GM18951 (cell line): ENCODE measurements around the gene ARID3C.

Experiments used
- POLR2A ChIP-seq: IDR thresholded peaks from 4 replicates; pipeline ENCODE4 v1.6.1; 2011; ENCODE audit warnings: mild to moderate bottlenecking; ENCODE audit not compliant: insufficient read length, insufficient read depth; ENCODE audit errors: extremely low read depth
- in situ Hi-C: fragments of 300-500 bp; cut with MboI; formaldehyde crosslinking; loops from one replicate; pipeline ENCODE4 v1.12.0; 2022; ENCODE audit warnings: low sequenced_read_pairs, mixed read lengths, inconsistent platforms; ENCODE audit not compliant: unreplicated experiment

Gene ARID3C

DNA sequence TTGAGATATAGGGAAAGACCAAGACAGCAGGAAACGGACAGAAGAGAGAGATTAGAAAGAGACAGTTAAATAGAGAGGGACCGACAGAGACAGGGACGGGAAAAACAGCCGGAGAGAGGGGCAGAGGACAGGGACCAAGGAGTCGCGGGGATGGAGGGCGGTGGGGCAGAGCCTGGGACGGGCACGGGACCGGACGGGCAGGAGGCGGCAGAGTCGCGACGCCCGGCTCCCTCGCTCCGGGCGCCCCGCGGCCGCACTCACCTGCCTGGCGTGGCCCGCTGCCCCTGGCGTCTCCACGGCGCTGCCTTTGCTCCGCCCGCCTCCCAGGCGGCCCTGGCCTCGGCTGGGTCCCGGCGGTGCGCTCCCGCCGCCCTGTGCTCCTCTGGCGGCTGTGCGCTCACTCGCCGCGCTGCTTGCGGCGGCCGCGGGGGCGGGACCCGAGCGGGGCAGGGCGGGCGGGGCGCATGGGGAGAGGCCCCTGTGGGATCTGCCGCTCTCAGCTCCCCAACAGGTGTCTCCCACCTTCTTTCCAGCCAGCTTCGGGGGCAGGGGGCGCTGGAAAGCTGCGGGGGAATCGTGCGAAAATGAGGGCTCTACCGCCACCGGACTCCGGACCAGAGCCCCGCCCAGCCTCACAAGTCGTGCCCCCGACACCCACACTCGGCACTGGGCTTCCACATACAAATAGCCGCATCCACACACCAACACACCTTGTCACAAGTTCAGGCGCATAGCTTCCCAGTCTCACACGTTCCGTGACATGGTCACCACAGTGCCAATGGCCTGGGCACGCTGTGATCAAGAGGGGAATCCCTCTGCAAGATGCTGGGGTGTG lies at the start of gene ARID3C:
Gene ARID3C, minus strand, starts transcription at position 411 of the 835 bp plus-strand sequence. CDS start 1,052 bp downstream, outside the sequence.
- no peak for TF ChIP-seq POLR2A
- in situ Hi-C loops, result no loop called here

GRCh38 chr9:34675869-34676268 lies 47.0 kb upstream of the ARID3C start:
- no peak for TF ChIP-seq POLR2A
- in situ Hi-C loops, result no loop called here

GRCh38 chr9:34675048-34675714 lies 46.3 kb upstream of the ARID3C start:
- in situ Hi-C loops, result no loop called here

GRCh38 chr9:34674440-34674839 lies 45.6 kb upstream of the ARID3C start:
- no peak for TF ChIP-seq POLR2A
- in situ Hi-C loops, result no loop called here

More at GRCh38 chr9:34675048-34675714, 46.3 kb upstream of the ARID3C start:
- no peak for TF ChIP-seq POLR2A

DNA sequence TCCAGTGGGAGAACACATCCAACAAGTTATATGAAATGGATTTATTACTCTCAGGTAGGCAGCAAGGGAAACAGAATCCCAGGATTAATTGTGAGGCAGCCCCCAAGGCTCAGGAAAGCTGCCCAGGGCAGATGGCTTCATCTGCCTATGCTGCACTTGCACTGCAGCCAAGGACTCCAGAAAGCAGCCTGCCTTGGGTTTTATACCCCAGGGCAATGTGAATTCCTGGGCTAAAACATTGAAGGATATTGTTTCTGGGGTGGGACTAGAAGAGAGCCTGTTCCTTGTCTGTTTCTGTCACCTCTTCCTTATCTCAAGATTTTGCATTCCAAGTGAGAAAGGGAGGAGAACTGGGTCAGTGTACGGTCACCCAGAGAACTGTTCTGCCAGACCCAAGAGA lies 42.4 kb upstream of the ARID3C start:
- in situ Hi-C loops, result no loop called here
- TF ChIP-seq POLR2A, result no peak

DNA sequence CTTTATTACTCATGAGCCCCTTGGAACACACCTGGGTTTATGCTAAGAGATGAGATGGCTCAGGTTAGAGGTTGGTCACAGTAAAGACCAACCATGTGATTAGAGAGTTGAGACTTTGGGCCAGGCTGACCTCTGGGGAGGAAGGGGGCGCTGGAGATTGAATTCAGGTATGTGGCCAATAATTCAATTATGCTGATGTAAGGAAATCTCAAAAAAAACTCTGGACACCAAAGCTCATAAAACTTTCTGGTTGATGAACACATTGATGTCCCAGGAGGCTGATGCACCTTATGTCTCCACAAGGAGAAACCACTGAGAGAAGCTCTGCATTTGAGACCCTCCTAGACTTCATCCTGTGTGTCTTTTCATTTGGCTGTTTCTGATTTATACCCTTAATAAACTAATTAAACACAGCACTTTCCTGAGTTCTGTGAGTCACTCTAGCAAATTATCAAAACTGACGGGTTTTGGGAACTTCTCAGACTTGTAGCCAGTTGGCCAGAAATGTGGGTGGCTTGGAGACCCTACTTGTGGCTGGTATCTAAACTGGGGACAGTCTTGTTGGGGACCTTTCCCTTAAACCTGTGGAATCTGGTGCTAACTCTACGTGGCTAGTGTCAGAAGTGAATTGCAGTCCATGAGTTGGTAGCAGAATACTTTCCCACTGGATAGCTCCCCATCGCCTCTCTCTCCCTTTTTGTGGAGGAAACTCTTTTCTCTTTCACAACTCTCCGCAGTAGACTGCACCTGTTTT lies 41.1 kb upstream of the ARID3C start:
- in situ Hi-C loops, result no loop called here
- no peak for TF ChIP-seq POLR2A

GRCh38 chr9:34665381-34666250 lies 36.8 kb upstream of the ARID3C start:
- TF ChIP-seq POLR2A, result peak; percentile 30
- in situ Hi-C loops, result no loop called here

DNA sequence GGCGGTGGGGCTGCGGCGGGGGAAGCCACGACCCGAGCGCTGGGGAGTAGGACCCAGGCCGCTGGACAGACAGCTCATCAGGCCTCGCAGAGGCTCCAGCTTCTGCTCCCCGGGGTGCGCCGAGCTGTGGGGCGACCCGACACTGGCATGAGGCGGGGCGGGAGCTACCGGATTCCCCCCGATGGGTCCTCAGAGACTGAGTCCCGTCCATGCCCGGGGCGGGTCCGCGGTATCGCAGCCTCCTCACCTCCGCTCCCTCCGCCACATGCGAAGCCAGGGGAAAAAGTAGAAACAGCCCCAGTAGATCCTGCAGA lies 36.2 kb upstream of the ARID3C start:
- in situ Hi-C loops, result no loop called here
- no peak for TF ChIP-seq POLR2A

DNA sequence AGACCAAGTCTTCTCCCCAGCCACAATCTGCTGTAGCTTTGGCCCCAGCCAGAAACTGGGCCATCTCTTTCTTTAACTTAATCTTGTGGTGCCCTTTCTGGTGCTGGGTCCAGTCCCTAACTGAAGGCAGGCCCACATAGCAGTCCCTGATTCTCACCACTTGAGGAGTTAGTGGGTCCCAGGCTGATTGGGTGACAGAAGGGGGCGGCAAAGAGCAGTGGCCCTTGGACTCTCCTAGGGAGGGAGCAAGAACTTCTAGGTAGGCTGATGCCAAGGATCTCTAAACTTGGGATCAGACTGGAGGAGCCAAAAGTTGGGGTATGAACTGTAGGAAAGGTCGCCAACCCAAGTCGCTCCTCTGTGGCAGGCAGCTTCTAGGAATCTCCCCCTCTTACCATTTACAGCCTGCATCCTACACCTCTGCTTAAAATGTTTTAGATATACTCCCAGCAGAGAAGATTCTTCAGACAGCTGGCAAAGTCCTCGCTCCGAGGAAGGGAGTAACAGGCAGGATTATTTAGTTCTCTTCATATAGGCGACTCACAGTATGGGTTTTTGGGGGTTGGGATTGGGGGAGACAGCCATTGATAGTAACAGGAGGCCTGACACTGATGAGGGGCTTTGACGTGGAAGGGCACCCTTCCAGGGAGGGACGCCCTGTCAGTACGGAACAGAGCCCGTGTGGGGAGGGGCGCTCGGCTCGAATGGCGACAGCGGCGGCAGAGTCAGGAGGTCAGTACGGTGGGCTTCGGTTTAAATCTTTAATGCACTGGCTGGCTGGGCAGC lies 35.6 kb upstream of the ARID3C start:
- in situ Hi-C loops, result no loop called here
- no peak for TF ChIP-seq POLR2A

GRCh38 chr9:34663303-34663605 lies 34.4 kb upstream of the ARID3C start:
- no peak for TF ChIP-seq POLR2A
- in situ Hi-C loops, result no loop called here

DNA sequence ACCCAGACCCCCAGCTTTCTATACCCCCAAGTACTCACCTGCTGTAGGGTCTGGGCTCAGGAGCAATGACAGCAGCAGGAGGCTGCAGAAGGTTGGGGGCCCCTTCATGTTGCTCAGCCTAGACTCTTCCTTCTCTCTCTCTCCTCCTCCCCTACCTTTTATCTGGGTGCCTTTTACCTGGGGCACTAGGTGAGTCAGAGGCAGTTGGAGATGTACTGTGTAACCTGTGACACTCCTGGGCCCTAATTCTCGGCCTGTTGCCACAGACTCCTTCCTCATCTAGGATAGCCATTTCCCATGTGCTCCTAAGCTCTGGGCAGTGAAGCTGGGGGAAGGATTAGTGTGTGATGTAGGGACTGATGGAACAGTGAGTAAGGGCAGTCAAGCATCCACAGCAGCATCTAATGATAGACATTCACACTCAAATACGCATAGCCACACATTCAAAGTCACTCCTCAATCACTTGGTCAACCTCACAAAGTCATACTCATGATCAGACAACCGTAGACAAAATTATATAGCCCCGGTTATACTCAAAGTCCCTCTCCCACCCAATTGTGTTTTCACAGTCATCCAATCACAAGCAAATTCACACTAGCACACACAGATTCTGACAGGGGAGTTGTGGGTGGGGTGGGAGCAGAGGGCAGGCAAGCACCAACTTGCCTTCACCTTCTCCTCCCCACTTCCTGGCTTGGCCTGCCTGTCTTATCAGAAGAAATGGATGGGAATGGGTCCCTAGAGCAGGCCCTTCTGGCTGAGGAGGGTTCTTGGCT lies 33.8 kb upstream of the ARID3C start, which contains the start of gene CCL27:
Gene CCL27, minus strand, starts transcription at position 132 of the 777 bp plus-strand sequence. Its CDS starts 24 bp downstream, at position 108.
- in situ Hi-C loops, result no loop called here
- no peak for TF ChIP-seq POLR2A
